Measurements from ENCODE around the gene UBAP2L. TPM values are rescaled to one million over a fixed set of nuclear protein-coding genes. Genes with fewer than 3 reads are reported as not detected.

The UBAP2L gene
- total RNA-seq, 1 donor from 2014 or later: 256 TPM

- peak overlapping the region; percentile 15 for H3K4me3 Mint-ChIP-seq
These were observed 44.4 kb upstream of the UBAP2L start for GRCh38 chr1:154176337-154176736.

GRCh38 chr1:154178013-154178412, 42.7 kb upstream of the UBAP2L start:
- no peak for TF ChIP-seq CTCF (conservative IDR thresholded peaks at IDR 0.05)
- DNase-seq (ENCODE audit: low read depth, low spot score): no peak
- peak overlapping the region; percentile 0 for H3K27ac Mint-ChIP-seq (ENCODE audit: unreplicated experiment)
- H3K9me3 Mint-ChIP-seq: no peaks in the 10 kb centered on the region
- H3K4me1 Mint-ChIP-seq: peaks cover 52% of the 10 kb centered on the region
- H3K36me3 Mint-ChIP-seq (ENCODE audit: low read depth): peaks cover 6% of the 10 kb centered on the region
- peak overlapping the region; percentile 20 for H3K4me3 Mint-ChIP-seq
- H3K27me3 Mint-ChIP-seq (ENCODE audit: low read depth): no peaks in the 10 kb centered on the region

More at GRCh38 chr1:154176337-154176736, 44.4 kb upstream of the UBAP2L start:
- TF ChIP-seq CTCF (conservative IDR thresholded peaks at IDR 0.05): no peak
- no peak for DNase-seq (ENCODE audit: low read depth, low spot score)
- H3K36me3 Mint-ChIP-seq (ENCODE audit: low read depth): peaks cover 15% of the 10 kb centered on the region
- H3K27me3 Mint-ChIP-seq (ENCODE audit: low read depth): no peaks in the 10 kb centered on the region
- H3K27ac Mint-ChIP-seq (ENCODE audit: unreplicated experiment): no peak overlapping the region
- no peaks in the 10 kb centered on the region for H3K9me3 Mint-ChIP-seq
- H3K4me1 Mint-ChIP-seq: peaks cover 40% of the 10 kb centered on the region

GRCh38 chr1:154178911-154179811, 41.6 kb upstream of the UBAP2L start:
- no peak for TF ChIP-seq CTCF (conservative IDR thresholded peaks at IDR 0.05)
- peaks cover 59% of the 10 kb centered on the region for H3K4me1 Mint-ChIP-seq
- H3K4me3 Mint-ChIP-seq: peak overlapping the region; percentile 20
- H3K27me3 Mint-ChIP-seq (ENCODE audit: low read depth): no peaks in the 10 kb centered on the region
- no peak for DNase-seq (ENCODE audit: low read depth, low spot score)
- H3K9me3 Mint-ChIP-seq: no peaks in the 10 kb centered on the region
- peaks cover 5% of the 10 kb centered on the region for H3K36me3 Mint-ChIP-seq (ENCODE audit: low read depth)
- H3K27ac Mint-ChIP-seq (ENCODE audit: unreplicated experiment): peak overlapping the region; percentile 29

GRCh38 chr1:154179946-154180687, 40.6 kb upstream of the UBAP2L start:
- Mint-ChIP-seq H3K4me1 (peaks cover 59% of the 10 kb centered on the region), H3K9me3 (no peaks in the 10 kb centered on the region), H3K27ac (ENCODE audit: unreplicated experiment) (peak overlapping the region; percentile 16), H3K4me3 (peak overlapping the region; percentile 72), H3K36me3 (ENCODE audit: low read depth) (peaks cover 5% of the 10 kb centered on the region), H3K27me3 (ENCODE audit: low read depth) (peaks cover 5% of the 10 kb centered on the region)
- TF ChIP-seq CTCF (conservative IDR thresholded peaks at IDR 0.05): no peak
- DNase-seq (ENCODE audit: low read depth, low spot score): no peak

- Mint-ChIP-seq H3K4me3 (peak overlapping the region; percentile 100), H3K27me3 (ENCODE audit: low read depth) (peaks cover 10% of the 10 kb centered on the region), H3K9me3 (no peaks in the 10 kb centered on the region), H3K4me1 (peaks cover 65% of the 10 kb centered on the region), H3K27ac (ENCODE audit: unreplicated experiment) (peak overlapping the region; percentile 71), H3K36me3 (ENCODE audit: low read depth) (peaks cover 2% of the 10 kb centered on the region)
- DNase-seq (ENCODE audit: low read depth, low spot score): no peak
- TF ChIP-seq CTCF (conservative IDR thresholded peaks at IDR 0.05): no peak
These were observed 38.8 kb upstream of the UBAP2L start for GRCh38 chr1:154181944-154182343.

Measured in neural crest cell (in vitro differentiated cells).